ENCODE data around the gene MGST2.

Gene MGST2

DNA sequence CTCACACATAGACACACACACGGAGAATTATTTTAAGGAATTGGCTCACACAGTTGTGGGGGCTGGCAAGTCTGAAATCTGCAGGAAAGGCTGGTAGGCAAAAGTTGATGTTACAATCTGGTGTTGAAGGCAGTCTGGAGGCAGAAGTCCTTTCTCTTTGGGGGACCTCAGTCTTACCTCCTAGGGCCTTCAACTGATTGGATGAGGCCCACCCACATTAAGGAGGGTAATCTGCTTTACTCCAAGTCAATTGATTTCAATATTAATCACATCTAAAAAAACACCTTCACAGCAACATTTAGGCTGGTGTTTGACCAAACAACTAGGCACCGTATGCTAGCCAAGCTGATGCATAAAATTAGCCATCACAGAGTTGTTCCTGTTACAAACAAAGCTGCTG lies 10.7 kb downstream of the MGST2 start:
- H3K4me3 ChIP-seq (ENCODE audit: low read depth, low read length): no peak overlapping the region
- TF ChIP-seq, protein P1, sequence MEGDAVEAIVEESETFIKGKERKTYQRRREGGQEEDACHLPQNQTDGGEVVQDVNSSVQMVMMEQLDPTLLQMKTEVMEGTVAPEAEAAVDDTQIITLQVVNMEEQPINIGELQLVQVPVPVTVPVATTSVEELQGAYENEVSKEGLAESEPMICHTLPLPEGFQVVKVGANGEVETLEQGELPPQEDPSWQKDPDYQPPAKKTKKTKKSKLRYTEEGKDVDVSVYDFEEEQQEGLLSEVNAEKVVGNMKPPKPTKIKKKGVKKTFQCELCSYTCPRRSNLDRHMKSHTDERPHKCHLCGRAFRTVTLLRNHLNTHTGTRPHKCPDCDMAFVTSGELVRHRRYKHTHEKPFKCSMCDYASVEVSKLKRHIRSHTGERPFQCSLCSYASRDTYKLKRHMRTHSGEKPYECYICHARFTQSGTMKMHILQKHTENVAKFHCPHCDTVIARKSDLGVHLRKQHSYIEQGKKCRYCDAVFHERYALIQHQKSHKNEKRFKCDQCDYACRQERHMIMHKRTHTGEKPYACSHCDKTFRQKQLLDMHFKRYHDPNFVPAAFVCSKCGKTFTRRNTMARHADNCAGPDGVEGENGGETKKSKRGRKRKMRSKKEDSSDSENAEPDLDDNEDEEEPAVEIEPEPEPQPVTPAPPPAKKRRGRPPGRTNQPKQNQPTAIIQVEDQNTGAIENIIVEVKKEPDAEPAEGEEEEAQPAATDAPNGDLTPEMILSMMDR (IDR thresholded peaks at IDR 0.05; ENCODE audit: low read depth, low read length, missing control alignments): no peak
- no peak for DNase-seq (ENCODE audit: low read depth)

- TF ChIP-seq, protein P1 (IDR thresholded peaks at IDR 0.05; ENCODE audit: low read depth, low read length, missing control alignments): no peak
- DNase-seq (ENCODE audit: low read depth): no peak
Observed at GRCh38 chr4:139676913-139677585, 11.4 kb downstream of the MGST2 start.

DNA sequence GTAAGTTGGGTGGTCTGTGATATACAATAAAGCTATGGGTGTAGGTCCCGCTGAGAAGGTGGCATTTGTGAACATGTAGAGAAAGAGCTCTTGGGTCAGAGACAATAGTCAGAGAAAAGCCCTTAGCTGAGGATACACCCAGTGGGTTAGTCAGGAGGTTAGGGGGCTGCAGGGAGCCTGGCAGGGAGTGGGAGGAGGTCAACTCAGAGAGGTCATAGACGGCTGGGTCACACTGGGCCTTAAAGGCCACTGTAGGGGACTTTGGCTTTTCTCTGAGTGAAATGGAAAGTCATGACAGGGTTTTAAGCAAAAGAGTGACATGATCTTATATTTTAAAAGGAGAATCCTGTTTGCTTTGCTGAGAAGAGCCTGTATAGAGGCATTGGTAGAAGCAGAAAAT lies 16.7 kb downstream of the MGST2 start:
- TF ChIP-seq, protein P1 (IDR thresholded peaks at IDR 0.05; ENCODE audit: low read depth, low read length, missing control alignments): no peak
- DNase-seq (ENCODE audit: low read depth): no peak
- no peak overlapping the region for H3K4me3 ChIP-seq (ENCODE audit: low read depth, low read length)

More at GRCh38 chr4:139676913-139677585, 11.4 kb downstream of the MGST2 start:
- H3K4me3 ChIP-seq (ENCODE audit: low read depth, low read length): no peak overlapping the region

DNA sequence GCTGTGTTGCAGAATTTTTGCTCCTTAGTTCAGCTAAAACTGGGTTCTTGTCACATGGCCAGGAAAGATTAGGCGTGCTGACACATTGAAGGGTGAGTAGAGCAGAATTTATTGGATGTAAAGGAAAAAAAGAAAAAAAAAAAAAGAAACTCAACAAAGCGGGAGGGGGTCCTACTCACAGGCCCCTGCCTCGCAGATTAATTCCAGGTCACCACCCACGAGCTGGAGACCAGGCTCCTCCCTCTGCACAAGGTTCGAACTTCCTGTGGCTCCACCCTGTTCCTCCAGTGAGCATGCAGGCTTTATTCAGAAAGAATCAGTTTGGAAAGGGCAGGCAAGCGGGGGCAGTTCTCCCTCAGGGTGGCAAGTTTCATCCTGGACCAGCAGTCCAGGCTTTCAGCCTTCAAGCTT lies 17.1 kb downstream of the MGST2 start:
- H3K4me3 ChIP-seq (ENCODE audit: low read depth, low read length): no peak overlapping the region
- DNase-seq (ENCODE audit: low read depth): no peak
- TF ChIP-seq, protein P1 (IDR thresholded peaks at IDR 0.05; ENCODE audit: low read depth, low read length, missing control alignments): no peak

- DNase-seq (ENCODE audit: low read depth): no peak
- no peak overlapping the region for H3K4me3 ChIP-seq (ENCODE audit: low read depth, low read length)
- TF ChIP-seq, protein P1 (IDR thresholded peaks at IDR 0.05; ENCODE audit: low read depth, low read length, missing control alignments): no peak
Observed at GRCh38 chr4:139684351-139684750, 18.7 kb downstream of the MGST2 start.

DNA sequence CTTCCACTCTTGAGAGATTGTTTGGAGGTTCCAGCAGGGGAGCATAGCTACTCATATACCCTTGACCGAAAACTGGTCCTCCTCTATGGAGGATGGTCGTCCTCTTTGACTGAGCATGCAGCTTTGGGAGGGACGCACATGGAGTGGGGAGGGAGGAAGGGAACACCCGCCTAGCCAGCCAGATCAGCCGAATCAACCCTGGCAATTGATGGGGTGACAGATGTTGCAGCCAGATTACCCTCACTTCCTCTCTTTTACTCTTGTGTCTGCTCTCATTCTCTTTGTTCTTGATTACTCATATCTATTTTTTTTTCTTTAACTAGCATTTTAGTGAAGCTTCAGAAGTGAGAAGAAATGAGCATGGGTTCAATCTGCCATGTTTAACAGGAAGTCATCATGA lies 19.6 kb downstream of the MGST2 start:
- no peak overlapping the region for H3K4me3 ChIP-seq (ENCODE audit: low read depth, low read length)
- DNase-seq (ENCODE audit: low read depth): no peak
- TF ChIP-seq, protein P1 (IDR thresholded peaks at IDR 0.05; ENCODE audit: low read depth, low read length, missing control alignments): no peak

DNA sequence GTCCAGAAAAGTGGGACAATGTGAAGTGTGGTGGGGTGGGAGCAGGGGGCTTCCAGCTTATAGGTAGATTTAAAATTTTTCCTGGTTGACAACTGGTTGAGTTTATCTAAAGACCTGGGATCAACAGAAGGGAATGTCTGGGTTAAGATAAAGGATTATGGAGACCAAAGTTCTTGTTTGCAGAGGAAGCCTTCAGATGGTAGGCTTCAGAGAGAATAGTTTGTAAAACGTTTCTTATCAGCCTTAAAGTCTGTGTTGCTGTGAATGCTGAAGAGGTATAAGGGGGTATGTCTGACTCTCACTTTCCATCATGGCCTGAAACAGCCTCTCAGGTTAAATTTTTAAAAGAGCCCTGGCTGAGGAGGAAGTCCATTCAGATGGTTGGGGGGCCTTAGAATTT lies 20.5 kb downstream of the MGST2 start:
- TF ChIP-seq, protein P1 (IDR thresholded peaks at IDR 0.05; ENCODE audit: low read depth, low read length, missing control alignments): no peak
- DNase-seq (ENCODE audit: low read depth): no peak

More for the DNA sequence above, 20.5 kb downstream of the MGST2 start:
- no peak overlapping the region for H3K4me3 ChIP-seq (ENCODE audit: low read depth, low read length)

Data from GM12864 (cell line).